ENCODE data around the gene ARL4C. TPM values are rescaled to one million over a fixed set of nuclear protein-coding genes. Genes with fewer than 3 reads are reported as not detected.

Gene ARL4C
- total RNA-seq, 1 donor from 2014 or later: 3.0 TPM

GRCh38 chr2:234448506-234449184 lies 48.2 kb downstream of the ARL4C start:
- ATAC-seq (no peak), DNase-seq (ENCODE audit: low spot score) (no peak)

- no peak for ATAC-seq
- DNase-seq (ENCODE audit: low spot score): no peak
Measured at GRCh38 chr2:234447963-234448362, 48.9 kb downstream of the ARL4C start.

DNA sequence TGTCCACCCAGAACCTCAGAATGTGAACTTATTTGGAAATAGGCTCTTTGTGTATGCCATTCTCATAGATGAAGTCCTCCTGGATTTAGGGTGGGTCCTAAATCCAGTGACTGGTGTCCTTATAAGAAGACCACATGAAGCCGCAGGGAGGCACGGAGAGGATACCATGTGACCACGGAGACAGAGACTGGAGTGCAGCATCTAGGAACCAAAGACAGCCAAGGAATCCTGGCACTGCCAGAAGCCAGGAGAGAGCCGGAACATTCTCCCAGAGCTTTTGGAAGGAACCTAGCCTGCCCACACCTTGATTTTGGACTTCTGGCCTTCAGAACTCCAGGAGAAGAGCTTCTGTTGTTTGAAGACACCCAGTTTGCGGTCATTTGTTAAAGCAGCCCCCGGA lies 49.7 kb downstream of the ARL4C start:
- DNase-seq (ENCODE audit: low spot score): no peak
- ATAC-seq: no peak

DNA sequence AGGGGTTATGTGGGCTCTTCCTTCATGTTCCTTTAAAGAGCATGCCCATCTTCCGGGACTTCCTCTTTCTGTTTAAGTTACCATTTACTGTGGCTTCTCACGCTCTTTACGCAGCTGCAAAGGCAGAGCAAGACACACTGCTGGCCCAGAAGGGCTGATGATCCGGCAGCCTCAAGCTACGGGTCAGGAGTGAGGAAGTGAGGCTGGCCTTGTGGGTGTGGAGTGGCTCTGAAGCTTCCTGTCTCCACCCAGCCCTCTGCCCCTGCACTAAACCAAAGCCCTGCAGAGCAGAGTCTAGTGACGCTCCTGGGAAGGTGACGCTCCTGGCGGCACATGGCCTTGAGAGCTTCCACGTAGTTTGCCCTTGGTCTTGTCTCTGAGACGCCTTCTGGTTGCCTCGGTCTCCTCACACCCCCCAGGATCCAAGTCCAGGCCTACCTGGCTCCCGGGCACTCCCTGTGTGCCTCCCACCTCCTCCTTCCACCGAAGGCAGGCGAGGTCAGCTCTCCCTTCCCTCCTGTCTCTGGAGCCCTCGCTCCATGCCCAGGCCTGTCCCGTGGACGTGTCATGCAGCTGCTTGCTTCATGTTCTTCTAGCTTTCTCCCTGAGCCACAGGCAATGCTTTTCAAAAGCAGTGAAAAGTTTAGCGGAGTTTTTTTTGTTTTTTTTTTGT lies 50.3 kb downstream of the ARL4C start:
- peak; percentile 83 for ATAC-seq

DNA sequence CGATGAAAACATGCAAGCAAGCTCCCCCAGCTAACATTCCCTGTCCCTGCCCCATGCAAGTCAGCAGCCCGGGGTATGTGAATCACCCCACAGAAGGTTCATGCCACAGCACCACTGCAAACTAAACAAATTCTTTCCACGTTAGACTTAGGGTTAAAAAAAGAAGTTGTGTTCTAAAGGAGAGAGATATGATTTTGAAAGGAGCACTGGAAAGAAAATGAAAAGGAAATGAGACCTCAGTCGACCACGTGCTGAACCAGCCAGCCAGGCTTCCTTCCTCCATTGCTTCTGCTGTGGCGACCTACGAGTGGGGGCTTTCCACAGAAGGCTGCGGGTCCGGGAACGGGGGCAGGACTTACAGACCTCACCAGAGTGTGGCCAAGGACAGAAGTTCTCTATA lies 52.0 kb downstream of the ARL4C start:
- DNase-seq (ENCODE audit: low spot score) (no peak), ATAC-seq (peak; percentile 38)

More for the DNA sequence above, 50.3 kb downstream of the ARL4C start:
- DNase-seq (ENCODE audit: low spot score): peak; percentile 57

- ATAC-seq (no peak), DNase-seq (ENCODE audit: low spot score) (no peak)
Measured at GRCh38 chr2:234444242-234444730, 52.6 kb downstream of the ARL4C start.
